A549 treated with CORT108297 at 1 μM for 4 hours (cell line): ENCODE data around the gene ZAR1L. TPM values are rescaled to one million over a fixed set of nuclear protein-coding genes. Genes with fewer than 3 reads are reported as not detected.

ENCODE experiments used
- total RNA-seq: library from RNA; stranded (reverse); fragments of 200-300 nt; extraction: Qiagen RNA extraction; gene quantifications from 5 replicates; pipeline ENCODE4 v1.2.3, GENCODE V29; 2022

ZAR1L gene, protein sequence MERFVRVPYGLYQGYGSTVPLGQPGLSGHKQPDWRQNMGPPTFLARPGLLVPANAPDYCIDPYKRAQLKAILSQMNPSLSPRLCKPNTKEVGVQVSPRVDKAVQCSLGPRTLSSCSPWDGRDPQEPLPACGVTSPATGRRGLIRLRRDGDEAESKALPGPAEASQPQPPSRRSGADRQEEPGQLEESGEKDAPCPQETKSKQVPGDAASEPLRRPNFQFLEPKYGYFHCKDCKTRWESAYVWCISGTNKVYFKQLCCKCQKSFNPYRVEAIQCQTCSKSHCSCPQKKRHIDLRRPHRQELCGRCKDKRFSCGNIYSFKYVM
- 0.08 TPM in 1 of 5 replicates, not detected in the others for total RNA-seq

DNA sequence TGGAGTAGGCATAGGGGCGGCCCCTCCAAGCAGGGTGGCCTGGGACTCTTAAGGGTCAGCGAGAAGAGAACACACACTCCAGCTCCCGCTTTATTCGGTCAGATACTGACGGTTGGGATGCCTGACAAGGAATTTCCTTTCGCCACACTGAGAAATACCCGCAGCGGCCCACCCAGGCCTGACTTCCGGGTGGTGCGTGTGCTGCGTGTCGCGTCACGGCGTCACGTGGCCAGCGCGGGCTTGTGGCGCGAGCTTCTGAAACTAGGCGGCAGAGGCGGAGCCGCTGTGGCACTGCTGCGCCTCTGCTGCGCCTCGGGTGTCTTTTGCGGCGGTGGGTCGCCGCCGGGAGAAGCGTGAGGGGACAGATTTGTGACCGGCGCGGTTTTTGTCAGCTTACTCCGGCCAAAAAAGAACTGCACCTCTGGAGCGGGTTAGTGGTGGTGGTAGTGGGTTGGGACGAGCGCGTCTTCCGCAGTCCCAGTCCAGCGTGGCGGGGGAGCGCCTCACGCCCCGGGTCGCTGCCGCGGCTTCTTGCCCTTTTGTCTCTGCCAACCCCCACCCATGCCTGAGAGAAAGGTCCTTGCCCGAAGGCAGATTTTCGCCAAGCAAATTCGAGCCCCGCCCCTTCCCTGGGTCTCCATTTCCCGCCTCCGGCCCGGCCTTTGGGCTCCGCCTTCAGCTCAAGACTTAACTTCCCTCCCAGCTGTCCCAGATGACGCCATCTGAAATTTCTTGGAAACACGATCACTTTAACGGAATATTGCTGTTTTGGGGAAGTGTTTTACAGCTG, at the start of gene ZAR1L, which contains the start of gene BRCA2:
ZAR1L (minus strand) TSS at position 126 of the 790 bp plus-strand sequence. CDS start 3,438 bp downstream, outside the sequence.
BRCA2 (plus strand) TSS at position 271 of the 790 bp plus-strand sequence. CDS start 953 bp downstream, outside the sequence.

Other genes starting within 250 kb of the ZAR1L start
- 3.0 to 6.8 TPM (median 3.7 TPM) in 5 replicates for gene BRCA2, start 145 bp upstream of the ZAR1L start, total RNA-seq
- 0.40 to 0.64 TPM (median 0.51 TPM) in 5 replicates for gene N4BP2L1, start 112.8 kb upstream of the ZAR1L start, total RNA-seq
- 18.4 to 25.9 TPM (median 20.9 TPM) in 5 replicates for gene N4BP2L2, start 223.4 kb upstream of the ZAR1L start, total RNA-seq